NCI-H748 (cell line): Measurements from ENCODE around the gene MTM1.
A peak's percentile ranks its signal among the peaks of the same experiment; 100 is the strongest.

Experiments used
- DNase-seq: peaks from one replicate; lab custom pipeline; 2025; ENCODE audit not compliant: unreplicated experiment; lab: John Stamatoyannopoulos, UW

Gene MTM1

DNA sequence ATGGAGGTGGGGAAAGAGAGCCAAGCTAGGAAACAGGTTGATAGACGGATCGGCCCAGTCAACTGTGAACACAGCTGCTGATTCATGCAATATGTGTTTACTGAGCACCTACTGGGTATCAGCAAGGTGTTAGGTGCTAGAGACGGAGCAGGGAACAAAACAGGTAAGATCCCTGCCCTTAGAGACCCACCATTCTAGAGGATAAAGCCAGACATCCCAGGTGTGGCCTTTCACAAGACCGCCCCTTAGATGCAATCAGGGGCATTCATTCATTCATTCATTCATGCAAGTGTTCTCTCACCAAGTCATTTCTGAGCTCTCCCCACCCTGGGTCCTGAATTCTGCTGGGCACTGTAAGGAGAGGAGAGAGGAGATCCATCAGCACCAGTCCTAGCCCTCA is 20.2 kb upstream of the MTM1 start:
- DNase-seq, result no peak

DNA sequence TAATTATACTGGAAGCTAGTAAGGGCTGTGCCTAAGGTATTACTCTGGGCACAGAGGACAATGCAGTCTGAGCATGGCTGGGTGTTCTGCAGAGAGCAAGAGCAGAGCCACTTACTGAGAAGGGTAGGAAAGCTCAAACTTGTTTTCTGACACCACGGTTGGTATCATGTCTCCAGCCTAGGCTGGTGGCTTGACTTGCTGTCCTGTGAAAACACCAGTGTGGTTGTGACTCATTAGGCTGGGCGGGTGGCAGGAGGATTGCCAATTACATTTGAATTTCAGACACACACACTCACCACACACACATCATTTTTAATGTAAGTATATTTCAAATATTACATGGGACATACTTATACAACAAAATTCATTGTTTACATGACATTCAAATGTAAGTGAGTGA is 19.7 kb upstream of the MTM1 start:
- DNase-seq, result no peak

DNA sequence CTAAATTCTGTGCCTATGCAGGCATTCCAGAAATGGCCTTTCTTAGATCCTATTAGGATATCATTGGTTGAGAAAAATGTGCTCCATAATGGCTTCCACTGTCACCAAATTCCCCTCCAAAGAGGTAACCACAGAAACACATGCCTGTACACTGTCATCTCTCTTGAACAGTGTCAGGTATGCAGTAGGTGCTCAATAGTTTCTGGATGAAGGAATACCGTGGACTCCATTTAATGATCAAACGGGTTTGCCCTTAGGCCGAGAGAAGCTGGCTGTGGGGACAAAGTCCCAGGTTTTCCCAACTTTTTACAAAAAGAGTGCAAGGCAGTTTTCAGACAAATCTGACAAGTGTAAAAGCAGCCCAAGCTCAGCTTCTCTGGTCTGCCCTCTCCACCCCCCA is 16.5 kb upstream of the MTM1 start:
- no peak for DNase-seq

DNA sequence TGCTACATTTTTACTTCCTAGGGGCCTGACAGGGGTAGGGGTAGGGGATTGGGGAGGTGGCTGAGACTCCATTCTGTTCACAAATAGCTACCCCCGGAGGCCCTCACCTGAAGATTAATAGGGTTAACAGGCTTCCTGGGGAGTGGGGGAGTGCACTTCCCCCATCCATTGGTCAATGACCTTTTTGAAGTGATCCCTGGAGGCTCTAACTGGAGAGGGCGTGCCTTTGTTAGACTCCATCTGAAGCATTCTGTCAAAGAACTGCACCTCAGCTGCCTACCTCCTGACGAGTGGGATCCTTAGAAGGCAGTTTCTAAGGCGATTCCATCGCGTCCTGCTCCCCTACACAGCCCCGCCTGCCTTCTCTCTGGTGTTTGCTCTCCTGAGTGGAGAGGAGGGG is 10.0 kb upstream of the MTM1 start:
- no peak for DNase-seq

DNA sequence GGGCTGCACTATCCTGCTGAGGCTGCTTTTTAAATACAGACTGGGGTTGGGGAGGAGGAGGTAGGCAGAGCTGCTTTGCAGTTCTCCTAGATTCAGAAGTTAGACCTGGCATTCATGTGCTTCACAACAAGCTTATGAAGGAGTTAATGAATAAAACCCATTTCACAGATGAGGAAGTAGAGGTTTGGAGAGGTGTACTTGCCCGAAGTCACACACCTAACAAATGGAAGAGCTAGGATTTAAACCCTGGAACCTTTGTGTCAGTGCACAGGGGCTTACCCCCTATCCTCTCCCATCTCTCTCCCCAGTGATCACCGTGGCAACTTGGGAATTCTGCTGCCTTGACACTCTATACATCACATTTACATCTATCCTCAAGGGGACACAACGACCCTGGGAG is 3.6 kb upstream of the MTM1 start:
- no peak for DNase-seq

DNA sequence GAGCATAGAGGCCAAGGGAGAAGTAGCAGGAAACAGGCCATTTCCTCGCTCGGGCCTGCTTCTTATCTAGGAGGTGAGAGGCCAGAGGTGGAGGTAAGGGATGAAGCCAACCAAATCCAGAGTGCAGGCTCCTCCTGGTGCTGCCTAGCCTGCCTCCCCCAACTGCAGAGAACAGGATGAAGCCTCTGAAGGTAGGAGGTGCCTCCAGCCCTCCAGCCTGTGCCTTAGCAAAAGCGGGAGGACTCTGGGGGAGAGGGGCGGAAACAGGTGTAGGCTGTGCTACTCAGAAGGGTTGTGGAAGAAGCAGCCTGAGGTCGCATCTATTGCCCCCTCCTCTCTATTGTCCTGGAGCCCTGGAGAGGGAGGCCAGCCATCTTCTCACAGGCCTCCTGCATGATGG is 2.9 kb upstream of the MTM1 start:
- DNase-seq, result no peak

DNA sequence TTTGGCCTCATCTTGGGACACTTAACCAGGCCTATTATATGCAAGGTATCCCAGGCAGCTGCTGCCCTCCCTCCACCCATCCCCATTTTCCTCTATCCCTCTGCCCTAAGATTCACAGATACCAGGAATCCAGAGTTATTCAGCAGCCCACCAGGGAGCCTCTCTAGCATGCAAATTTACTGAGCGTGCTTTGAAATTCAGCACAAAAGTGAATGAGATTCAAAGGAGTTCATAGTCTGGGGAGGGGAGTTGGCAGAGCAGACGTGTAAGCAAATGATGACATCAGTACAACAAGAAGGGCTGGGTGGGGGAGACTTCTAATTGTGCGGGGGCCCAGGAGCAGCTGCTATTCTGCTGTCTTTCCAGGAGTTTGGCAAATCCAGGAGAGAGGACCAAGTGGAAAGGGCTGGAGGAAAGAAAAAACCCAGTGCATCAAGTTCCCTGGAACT is 1.7 kb upstream of the MTM1 start:
- no peak for DNase-seq

DNA sequence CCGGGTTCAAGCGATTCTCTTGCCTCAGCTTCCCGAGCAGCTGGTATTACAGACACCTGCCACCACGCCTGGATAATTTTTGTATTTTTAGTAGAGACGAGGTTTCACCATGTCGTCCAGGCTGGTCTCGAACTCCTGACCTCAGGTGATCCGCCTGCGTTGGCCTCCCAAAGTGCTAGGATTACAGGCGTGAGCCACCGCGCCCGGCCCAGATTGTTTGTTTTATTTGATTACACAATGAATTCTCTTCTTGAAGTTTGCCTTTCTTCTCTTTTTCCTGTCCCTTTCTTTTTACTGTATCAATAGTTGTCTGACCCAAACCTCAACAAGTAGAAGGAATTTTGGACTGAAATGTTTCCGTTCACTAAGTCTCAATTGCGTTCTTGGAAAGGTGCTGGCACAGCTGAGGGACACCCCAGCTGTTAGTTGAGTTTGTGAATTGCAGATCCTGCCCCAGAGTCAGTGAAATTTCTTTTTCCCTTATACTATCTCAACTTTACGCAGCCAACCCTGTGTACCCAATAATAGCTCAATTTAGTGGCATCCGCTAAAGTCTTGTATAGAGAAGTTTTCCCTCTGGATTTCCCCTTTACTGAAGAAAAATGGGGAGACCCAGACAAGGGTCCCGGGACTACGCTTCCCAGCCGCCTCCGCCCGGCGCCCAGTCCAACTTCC is 639 bp upstream of the MTM1 start:
- no peak for DNase-seq

DNA sequence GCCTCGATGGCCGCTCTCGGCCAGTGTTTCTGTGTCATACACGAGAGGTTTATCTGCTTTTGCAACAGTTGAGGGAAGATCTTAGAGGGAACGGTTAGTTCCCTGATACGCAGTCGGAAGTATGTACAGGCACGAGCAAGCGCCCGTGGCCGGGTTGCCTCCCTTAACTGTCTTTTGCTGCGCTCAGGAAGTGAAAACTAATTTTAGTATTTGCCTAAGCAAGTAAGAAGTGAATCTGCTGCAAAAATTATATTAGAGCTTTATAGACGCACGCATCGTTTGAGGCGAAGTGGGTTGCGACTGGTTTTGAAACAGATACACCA is 695 bp downstream of the MTM1 start:
- DNase-seq, result peak; percentile 48

DNA sequence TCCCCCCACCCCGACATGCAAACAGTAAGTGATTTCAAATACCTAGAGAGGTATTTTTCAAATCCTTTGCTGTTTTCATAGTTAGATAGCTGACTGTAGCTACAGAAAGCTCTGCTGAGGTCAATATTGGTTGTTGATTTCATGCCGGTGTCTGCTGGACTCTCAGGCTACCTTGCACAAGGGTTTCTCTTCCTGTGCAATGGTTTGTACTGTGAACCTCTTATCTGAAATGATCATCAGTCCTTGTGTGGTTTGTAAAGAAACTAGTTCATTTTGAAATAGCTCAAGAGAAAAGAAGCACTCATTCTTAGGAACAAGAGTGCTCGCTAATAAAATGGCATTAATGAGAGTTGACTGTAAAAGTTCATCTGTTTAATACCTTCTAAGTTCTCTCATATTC is 2.1 kb downstream of the MTM1 start:
- DNase-seq, result no peak

DNA sequence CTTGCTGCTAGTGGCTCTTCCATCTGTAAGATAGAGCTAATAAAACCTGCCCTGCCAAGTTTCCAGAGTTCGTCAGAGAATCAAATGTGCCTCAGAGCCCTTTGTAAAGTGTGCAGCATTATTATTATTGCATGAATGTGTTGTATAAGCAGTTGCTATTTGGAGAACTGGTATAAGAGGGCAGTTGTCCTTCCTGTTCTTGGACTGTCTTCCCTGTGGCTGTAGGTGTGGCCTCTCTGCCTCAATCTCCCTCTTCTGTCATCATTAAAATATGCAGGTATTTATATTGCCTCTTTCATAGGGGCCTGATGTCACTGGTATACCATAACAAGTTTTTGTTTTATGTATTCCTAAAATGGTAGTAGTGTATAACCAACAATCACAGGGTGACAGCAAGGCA is 3.8 kb downstream of the MTM1 start:
- no peak for DNase-seq

DNA sequence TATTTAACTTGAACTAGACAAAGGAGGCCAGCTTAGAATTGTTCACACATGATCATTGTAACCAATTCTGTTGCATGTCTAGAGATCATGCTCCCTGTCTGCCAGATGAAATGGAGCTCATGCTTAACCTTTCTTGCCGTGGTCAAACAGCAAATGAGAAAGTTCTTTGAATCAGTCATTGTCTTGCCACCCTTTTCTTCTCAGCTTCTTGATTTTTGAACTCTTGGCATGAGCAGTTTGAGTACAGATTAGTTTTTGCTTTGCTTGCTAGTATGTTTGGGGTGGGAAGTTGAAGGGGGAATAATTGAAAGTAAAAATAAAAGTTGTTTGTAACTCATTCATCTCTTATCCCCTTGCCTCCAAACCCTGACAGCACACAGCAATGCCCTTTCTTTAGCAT is 4.7 kb downstream of the MTM1 start:
- no peak for DNase-seq

DNA sequence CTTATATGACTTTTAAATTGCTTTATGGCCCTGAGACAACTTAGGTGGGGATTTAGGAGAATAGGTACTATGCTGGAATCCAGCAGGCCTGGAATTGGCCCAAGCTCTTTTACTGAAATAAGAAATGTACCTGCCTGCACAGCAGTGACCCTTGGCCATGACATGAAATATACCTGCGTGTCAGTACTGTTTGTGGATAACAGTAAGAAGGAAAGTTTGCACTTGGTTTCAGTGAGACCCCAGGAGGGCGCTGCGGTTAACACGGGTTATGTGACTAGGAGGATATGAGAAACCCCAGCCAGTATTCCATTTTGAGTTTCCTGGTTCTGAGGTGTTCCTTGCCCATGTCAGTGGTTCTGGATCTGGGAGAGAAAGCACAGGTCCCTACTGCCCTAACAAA is 5.3 kb downstream of the MTM1 start:
- DNase-seq, result no peak

DNA sequence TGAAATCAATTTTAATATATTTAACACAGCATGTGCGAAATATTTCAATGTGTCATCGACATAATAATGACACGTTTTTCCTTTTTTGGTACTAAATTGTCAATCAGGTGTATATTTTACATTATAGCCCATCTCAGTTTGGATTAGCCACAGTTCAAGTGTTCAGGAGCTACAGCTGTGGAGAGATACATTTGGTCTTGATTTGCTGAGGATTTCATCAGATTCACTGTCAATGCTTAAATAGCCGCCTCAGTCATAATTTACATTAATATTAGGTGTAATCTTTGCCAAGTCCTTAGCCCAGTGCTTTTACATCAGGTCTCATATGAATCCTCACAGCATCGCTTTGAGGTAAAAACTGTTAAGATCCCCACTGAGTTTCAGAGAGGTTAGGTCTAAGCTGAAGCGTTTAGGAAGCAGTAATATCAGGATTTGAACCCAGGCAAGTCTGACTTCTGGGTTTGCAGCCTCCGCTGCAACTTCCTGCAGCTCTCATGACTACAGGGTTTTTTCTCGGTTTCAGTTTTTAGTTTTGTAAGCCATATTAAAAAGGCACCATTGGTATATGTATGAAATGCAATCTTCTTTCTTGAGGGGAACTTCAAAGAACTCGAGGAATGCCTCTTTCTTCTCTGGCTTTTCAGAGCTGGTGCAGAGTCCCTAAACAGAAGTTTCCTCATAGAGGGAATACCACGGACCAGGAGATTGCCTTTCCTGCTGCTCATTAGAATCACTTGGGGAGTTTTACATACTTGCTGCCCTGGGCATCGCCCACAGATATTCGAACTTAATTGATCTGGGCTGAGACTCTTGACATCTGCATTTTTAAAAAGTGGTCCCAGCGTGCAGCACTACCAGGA is 6.4 kb downstream of the MTM1 start:
- DNase-seq, result no peak

DNA sequence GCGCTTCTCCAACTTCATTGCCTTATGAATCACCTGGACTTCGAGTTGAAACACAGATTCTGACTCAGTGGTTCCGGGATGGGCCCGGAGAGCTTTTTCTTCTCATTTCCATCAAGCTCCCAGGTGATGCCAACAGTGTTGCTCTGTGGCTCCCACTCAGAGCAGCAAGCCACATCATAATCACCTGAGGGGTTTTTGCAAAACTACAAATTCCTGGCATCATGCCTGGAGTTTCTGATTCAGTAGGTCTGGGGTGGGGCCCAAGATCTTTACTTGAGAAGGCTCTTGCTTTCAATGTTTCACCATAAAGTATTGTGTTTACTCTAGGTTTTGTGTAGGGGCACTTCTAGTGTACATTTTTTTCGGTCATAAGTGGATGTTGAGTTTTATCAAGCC is 7.0 kb downstream of the MTM1 start:
- no peak for DNase-seq

DNA sequence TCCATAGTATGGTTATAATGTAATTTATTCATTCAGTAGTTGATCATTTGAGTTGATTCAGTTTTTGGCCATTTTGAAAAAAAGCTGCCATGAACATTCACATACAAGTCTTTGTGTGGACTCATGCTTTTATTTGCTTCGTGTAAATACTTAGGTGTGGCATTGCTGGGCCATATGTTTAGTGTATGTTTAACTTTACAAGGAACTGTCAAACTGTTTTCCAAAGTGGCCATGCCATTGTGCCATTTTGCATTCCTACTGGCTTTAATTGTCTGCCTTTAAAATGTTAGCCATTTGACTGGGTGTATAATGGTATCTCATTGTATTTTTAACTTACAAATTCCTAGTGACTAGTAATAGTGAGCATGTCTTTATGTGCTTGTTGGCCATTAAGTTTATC is 8.8 kb downstream of the MTM1 start:
- DNase-seq, result no peak

DNA sequence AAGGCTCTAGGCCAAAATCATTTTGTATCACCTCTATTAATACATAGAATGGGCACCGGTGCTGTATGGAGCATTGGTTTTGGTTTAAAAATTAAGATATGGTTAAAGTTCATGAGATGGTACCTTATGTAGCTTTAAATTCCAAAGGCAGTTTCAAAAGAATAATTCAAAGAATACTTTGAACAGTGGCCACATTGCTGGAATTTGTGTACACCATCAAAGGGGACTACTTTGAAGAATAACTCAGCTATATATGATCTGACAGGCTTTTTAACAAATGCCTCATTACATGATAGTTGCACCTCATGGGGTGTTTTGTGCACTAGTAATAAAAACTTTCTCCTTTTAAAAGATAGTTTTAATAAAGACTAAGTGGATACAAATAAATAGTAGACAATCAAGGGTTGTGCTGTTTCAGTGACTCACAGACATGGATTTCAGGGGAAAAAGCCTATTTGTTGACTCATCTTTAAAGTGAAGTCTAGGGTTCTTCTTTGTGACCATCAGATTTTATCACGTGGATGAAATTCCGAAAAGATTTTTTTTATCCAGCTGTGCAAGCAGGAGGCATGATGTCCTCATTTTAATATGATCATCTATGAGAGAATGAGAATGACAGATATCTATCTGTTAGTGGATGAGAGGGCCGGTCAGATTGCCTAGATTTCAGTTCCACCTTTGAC is 12.8 kb downstream of the MTM1 start:
- DNase-seq, result no peak

DNA sequence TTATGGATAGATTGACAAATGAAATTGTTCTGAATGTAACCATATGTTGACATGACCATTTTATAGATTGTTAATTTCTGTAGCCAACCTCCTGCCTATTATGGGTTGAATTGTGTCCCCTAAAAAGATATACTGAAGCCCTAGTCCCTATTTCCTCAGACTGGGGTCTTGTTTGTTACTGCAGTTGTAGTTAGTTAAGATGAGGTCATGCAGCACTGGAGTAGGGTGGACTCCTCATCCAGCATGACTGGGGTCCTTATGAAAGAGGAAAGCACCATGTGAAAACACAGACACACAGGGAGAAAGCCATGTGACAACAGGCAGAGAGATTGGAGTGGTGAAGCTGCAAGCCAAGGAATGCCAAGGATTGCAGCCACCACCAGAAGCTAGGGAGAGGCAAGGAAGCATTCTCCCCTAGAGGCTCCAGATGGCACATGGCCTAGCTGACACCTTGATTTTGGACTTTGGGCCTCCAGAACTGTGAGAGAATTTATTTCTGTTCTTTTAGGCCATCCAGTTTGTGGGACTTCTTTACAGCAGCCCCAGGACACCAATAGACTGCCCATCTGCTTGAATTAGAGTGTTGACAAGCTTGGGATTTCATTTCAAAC is 14.0 kb downstream of the MTM1 start:
- DNase-seq, result no peak

DNA sequence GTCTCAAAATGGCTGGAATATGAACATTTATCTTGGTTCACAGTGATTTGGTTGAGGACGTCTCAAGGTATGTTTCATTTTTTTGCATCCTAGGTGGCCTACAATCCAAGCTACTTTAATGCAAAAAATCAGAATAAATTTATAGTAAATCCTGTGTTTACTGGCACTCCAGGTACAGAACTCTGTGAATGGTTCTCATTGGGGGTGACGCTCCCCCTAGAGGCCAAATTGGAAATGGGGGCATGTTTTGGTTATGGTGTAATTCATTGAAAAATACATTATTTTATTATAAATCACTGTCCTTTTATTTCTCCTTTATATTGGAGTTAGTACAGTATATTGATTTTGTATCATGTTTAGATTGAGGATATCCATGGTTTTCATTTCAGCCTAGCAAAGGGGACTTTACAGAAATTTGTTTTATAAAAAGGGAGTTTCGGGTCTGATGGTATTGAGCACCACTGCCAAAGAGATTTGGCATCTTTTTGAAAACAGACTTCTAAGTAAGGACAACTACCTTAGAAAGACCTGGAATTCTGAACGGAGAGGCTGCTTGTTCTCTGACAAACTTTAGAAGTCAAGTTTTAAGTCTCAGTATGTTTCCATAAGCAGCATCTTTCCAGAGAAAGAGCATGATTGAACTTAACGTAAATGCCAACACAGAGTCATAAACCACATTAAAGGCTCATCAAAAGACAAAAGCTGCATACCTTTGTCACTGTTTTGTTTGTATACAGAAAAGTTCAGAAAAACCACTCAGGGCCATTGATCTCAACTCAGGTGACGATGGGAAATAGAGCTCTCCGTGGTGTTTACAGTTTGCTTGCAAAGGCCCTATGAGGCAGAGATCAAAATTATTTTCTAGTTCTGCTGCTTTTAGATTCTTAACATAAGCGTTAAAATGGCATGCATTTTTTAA is 19.4 kb downstream of the MTM1 start:
- DNase-seq, result peak; percentile 14

DNA sequence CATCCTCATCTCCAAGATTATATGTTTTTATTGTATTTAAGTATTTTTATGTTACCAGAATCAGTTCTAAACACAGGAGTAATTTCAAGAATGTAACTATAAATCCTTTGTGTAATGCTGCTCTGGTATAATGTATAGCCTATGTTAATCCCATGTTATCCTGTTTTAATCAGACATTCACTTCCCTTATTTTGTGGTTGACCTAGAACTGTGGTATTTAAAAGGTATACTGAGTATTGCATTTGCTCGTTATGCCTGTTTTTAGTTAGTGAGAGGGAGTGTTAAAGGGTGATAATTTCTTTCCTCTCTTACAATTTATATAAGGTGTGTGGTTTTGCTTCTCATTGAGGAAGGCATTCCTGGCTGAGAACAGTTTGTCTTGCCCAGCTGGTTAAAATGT is 26.2 kb downstream of the MTM1 start:
- no peak for DNase-seq

DNA sequence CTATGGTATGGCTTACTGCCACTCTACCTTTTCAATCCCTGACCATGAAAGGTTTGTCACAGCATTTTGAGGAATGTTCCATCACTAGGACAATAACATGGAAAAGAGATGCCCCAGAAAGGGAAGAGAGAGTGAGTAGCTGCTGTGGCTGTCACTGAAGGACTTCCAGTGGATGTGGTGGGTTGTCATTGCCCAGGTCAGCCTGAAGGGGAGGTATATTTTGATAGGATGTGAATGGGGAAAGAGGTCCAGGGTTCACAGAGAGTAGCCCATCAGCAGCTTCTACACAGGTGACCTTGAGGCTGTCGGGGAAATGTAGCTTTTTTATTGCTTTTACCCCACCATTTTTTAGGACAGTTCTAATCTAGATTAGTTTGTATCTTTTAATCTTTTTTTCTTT is 30.8 kb downstream of the MTM1 start:
- no peak for DNase-seq
